Erythroblast (primary cell): Measurements from ENCODE around the gene MAP7D1.

Source experiments
- GATA1 ChIP-seq: IDR thresholded peaks from 2 replicates; pipeline ENCODE4 v1.6.1; 2011; ENCODE audit warnings: low read depth, mild to moderate bottlenecking, control low read depth, low read length, moderate library complexity
- POLR2A ChIP-seq: IDR thresholded peaks from 2 replicates; pipeline ENCODE4 v1.6.1; 2011; ENCODE audit warnings: mild to moderate bottlenecking, low read length

DNA sequence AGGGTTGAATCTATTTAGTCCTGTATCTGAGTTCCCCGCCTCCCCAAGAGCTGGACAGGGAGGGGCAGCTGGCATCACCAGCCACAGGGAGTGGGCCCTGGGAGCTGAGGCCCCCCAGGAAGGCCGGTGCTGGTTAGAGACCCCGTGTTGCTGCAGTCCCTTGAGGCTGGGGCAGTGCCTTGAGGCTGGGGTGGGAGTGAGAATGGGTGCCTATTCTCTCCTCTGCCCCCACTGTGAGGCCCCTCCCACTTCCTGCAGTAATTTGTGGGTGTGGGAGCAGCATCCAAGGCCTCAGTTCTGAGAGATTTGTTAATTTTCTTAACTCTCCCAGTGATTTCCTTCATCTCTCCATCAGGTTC lies 4.1 kb upstream of the MAP7D1 start:
- TF ChIP-seq POLR2A, result no peak
- no peak for TF ChIP-seq GATA1
